GM04504 (cell line): Measurements from ENCODE around the gene CIROP.

ENCODE experiments used
- DNase-seq: peaks from one replicate; pipeline ENCODE4 v3.0.0-alpha.2; 2012; ENCODE audit warnings: low read depth

CIROP gene

GRCh38 chr14:23104591-23105347 lies at the start of gene CIROP:
Gene CIROP (minus strand): TSS chr14:23104989. CDS start chr14:23104920, 69 bp downstream.
- no peak for DNase-seq

DNA sequence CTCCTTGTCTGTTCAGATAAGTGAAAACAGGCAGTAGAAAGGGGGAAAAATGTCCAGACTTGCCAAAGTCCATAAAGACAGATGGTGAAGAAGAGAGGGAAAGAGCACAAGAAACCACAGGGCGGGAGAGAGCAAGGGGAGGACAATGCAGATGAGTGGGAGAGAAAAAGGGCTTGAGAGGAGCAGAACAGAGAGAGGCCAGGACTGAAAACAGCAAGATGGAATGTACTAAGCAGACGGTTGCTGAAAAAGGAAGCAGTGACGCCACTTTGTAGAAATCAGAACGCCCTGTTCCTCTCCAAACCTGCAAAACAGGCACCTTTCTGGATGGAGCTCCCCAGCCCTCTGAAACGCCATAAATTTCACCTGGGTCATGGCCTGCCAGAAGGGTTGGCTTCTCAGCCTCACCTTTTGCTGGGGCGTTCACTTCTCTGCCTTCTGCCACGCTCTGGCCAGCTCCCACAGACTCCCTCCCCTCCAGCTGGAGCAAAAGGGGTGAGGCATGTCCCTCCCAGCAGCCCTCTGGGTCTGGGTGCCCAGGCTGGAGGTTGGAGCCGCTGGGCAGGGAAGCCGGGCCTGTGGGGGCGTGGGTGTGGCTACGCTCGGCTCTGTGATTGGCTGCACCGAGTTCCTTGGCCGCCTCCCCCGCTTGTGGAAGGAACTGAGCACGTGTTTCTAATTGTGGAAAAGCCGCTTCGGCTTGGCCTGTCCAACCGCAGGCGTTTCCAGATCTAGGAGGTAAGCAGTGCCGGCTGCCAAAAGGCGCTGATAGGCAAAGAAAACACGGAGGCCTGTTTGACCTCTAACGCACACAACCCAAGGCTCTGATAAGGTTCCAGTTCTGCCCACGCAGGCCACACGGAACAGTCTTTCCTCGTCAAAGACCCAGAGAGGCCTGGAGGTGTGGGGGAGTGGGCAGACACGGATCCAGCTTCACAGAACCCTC lies 49.3 kb upstream of the CIROP start:
- DNase-seq, result peak; percentile 79

DNA sequence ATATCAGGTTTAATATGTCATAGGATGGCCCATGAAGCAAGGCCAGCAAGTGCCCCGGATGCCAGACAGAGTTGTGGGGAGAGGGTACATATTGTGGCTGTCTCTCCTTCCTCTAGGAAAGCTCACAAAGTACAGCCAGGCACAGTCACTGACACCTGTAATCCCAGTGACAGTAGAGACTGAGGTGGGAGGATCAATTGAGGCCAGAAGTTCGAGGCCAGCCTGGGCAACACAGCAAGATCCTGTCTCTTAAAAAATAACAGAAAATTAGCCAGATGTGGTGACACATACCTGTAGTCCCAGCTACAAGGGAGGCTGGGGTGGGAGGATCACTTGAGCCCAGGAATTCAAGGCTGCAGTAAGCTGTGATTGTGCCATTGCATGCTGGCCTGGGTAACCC lies 46.6 kb upstream of the CIROP start:
- DNase-seq, result no peak

DNA sequence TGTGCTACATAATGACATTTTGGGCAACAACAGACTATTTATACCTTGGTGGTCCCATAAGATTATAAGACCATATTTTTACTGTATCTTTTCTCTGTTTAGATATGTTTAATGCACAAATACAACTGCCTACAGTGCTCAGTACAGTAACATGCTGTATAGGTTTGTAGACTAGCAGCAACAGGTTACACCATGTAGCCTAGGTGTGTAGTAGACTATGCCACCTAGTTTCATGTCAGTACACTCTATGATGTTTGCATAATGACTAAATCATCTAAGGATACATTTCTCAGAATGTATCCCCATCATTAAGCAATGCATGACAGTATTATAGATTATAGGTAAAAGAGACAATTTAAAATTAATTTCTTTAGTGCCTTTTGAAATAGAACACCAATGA lies 45.0 kb upstream of the CIROP start:
- DNase-seq, result no peak

DNA sequence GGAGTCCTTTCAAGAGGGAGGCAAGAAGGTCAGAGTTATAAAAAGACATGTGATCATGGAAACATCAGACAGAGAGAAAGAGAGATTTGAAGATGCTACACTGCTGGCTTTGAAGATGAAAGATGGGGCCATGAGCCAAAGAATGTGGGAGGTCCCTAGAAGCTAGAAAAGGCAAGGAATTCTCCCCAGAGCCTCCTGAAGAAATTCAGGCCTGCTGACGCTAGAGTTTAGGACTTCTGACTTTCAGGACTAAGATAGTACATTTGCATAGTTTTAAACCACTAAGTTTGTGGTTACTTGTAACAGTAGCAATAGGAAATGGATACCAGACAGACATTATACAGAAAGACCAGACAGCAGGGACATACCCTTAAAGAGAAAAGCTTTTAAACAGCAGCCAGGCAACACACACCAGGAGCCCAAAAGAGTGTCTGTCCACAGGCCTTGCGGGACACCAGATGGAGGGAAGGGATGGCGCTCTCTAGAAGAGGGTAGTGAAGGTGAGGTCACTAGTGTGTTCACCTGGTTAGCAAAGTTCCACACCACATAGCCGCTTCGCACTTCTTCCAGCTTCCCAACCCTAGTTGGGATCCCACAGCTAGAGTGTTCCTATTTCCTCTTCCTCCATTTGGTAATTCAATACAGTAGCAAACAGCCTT lies 43.9 kb upstream of the CIROP start:
- no peak for DNase-seq

DNA sequence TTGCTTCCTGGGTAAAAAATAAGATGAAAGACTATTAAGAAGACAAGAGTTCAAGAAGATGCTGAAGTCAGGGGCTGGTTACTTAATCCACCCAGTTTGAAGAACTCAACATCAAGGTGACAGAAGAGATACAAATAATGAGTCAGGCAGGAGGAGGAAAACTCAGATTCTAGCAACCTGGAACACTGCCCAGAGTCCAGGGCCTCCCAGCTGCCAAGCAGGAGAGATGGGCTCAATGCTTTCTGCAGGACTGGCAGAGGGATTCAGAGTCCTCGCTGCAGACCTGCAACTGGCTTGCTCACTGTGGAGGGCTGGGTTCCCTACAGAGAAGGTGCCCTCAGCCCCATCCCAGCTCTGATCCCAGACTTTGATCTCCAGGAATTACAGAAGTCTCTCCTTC lies 42.9 kb upstream of the CIROP start:
- no peak for DNase-seq

DNA sequence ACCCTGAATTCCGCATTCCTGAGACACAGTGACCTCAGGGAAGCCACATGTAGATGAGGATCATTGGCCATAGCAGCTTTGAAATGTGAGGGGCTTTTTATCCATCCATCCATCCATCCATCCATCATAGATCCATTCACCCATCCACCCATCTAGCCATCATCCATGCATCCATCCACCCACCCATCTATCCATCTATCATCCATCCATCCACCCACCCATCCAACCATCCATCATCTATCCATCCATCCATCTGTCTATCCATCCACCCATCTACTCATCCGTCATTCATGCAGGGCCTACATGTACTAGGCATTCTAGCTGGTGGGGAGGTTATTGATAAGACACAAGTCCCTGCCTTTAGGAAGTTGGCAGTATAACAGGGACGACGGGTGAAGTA lies 42.2 kb upstream of the CIROP start:
- no peak for DNase-seq

DNA sequence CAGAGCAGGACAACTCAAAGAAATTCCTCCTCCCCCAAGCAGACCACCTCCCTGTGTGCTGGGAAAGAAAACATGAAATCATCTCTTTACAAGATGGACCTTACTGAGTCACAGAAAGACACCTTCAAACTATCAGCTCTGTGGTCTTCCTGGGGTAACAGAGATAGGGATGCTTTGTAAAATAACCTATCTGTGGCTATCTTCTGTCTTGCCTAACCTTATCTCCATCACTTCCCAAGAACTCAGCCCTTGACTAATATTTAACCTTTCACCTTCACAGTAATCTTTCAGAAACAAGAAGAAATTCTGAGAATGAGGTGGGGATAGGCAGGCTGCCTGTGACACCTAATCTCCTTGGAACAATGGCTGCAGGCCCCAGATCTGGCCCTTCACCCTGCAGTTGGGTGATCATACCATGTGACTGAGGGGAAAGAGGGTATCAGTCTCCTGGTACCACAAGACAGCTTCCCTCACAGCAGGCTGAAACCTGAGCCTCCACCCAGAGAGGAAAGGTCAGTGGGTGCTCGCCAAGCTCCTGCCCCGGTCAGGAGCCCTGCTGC lies 41.6 kb upstream of the CIROP start:
- no peak for DNase-seq

DNA sequence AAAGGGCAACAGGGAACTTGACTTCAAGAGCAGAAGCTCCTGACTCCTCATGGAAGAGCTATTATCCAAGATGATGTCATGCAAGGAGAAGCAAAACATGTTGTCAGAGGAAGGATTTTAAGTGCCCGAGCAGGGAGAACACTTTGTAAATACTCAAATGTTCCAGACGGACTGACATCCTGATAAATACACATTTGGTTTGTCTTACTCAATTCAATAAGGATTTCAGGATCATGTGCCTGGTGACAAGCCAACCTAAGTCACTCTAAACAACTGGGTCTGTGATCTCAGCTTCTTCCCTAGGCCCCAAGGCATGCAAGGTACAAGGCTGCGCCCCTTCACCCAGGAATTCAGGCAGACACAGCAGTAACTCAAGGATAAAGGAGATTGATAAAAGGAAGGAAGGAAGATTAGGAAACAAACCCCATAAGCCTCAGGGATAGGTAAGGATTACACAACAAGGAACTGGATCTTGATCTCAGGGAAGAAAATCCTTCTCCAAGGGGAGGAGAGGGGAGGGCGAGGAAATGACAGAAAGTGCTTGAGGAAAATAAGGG lies 41.1 kb upstream of the CIROP start:
- no peak for DNase-seq

DNA sequence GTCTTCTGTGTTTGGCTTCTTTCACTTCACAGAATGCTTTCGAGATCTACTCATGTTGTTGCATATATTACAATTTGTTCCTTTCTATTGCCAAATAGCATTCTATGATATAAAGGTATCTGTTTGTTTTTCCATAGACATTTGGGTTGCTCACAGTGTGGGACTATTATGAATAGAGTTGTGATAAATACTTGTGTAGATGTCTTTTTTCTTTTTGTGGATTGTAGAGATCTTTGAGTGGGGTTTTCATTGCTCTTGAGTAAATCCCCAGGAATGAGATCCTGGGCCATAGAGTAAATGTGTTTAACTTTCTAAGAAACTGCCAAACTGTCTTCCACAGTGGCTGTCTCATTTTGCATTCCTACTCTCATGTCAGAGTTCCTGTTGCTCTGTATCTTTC lies 39.1 kb upstream of the CIROP start:
- no peak for DNase-seq

DNA sequence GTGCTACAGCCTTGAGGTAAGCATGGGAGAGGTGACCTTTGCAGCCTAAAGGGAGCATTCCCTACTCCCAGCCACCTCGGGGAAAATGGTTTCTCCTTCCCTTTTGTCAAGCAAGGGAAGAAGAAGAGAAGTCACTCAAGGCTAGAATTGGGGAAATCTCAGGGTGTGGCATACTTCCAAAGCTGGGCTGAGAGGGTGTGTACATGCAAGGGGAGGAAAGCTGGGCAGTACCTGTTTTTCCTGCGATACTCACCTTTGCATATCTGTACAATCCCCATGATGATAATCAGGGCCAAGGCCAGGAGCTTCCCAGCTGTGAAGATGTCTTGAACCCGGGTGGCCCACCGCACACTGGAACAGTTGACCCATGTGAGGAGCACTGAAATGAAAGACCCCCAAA lies 38.0 kb upstream of the CIROP start:
- no peak for DNase-seq

DNA sequence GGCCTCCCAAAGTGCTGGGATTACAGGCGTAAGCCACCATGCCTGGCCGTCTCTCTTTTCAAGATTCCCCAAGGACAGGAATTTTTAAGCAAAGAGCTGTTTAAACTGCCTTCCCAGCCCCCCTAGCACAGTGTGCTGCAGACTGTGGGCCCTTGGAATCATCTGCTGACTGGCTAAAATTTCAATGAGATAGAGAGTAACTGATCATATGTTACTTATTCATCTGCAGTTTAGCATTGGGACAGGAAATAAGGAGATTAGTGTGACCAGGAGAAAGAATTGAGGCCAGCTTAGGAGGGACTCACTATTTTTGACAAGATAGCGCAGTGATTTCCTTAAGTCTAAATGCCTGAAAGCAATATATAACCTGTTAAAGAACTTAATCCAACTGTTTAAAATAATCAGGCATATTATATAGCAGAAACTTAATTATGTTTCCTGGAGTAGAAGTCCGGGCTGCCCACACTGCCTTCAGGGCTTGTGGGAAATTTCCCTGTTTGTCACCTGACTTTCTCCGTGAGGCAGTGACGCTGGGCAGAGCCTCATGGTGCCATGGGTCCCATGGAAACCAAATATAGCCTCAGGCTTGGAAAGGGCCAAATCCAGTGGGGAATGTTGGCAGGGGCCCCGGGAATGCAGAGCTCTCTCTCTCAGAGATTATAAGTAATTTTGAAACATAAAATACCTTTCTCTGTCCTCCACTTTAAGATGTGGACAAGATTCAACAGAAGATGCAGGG lies 37.1 kb upstream of the CIROP start:
- DNase-seq, result peak; percentile 81

- DNase-seq, result no peak
Measured at GRCh38 chr14:23140371-23140770, 35.6 kb upstream of the CIROP start.

- DNase-seq, result no peak
Measured at GRCh38 chr14:23139874-23140273, 35.1 kb upstream of the CIROP start.

DNA sequence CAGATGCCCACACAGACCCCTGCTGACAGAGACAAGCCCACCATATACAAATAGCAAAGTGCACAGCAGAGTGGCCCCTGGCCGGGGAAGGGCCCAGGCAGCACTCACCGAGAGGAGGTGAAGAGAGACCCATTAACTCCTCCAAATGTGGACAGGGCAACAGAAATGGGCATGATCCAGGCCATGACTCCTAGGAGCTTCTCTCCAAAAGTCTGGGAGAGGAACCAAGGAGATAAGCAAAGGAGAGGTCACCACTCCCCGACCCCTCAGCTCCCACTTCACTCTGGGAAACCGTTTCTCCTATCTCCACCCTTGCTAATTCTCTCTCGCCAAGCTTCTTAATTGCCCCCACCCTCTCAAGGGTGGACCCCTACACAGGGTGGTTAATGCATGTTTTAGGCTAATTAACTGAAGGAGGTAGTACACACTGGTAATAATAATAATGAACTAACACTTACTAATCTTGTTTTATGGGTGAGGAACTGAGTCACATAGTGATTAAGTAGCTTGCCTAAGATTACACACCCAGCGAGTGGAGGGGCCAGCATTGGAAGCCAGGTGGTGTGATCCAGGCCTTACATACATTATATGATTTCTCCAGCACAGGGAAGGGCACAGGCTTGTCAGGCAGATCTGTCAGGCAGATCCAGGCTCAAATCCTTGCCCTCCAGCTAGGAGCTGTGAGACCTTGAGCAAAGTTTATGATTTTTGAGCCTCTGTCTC lies 33.2 kb upstream of the CIROP start:
- DNase-seq, result no peak

GRCh38 chr14:23137192-23137812 lies 32.5 kb upstream of the CIROP start:
- DNase-seq, result no peak

GRCh38 chr14:23136566-23137133 lies 31.9 kb upstream of the CIROP start:
- DNase-seq, result no peak

GRCh38 chr14:23132970-23133369 lies 28.2 kb upstream of the CIROP start:
- DNase-seq, result no peak

DNA sequence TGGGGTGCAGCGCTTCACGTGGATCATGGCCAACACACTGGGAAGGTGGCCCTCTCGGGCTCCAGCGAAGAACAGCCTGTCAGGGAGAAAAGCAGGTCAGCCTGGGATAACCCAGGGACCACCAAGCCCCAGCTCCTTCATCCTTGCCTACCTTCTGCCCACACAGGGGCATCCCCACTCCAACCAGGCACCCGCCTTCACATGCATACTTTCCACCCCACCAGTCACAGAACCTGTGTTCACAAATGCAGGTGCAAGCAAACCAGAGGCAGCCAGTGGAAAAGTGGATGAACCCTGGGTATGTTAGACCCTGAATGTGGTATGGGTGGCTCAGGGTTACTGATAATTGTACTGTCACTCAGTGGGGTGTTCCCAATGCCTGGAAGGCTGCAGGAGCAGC lies 26.7 kb upstream of the CIROP start:
- no peak for DNase-seq

DNA sequence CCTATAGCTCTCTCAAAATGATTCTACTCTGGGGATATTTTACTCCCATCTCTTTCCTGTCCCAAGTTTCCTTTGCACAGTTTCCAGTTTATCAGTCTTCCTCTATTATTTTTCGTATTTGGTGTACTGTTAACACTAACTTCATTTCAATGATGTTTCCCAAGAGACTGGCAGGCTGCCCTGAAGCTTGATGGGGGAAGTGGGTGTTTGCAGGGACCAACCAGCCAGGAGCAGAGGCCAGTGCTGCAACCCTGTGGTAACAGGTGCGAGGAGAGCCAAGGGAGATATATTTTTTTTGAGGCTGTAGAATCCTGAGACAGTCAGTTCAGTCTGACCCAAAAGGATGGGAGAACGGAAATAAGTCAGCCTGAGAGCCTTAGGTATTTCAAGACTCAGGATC lies 26.1 kb upstream of the CIROP start:
- no peak for DNase-seq
